HEK293 (cell line): ENCODE data around the gene NUP88.

Source experiments
- CTCF ChIA-PET: fragments of 350-600 bp; formaldehyde crosslinking; extraction: SDS; loops from one replicate; lab custom pipeline; 2021; ENCODE audit warnings: antibody characterized with exemption; lab: Yijun Ruan, JAX
- POLR2A ChIA-PET: fragments of 300-600 bp; formaldehyde crosslinking; extraction: SDS; loops from one replicate; lab custom pipeline; 2020; ENCODE audit warnings: antibody characterized with exemption, inconsistent platforms; lab: Yijun Ruan, JAX
- H3K27ac ChIP-seq: fragments of 200-500 bp; sonication (Bioruptor generic); 2 replicates; pipeline ENCODE4 v1.5.1; 2014; ENCODE audit warnings: low read depth, low read length, control low read depth, inconsistent platforms; ENCODE audit errors: extremely low read depth
- H3K36me3 ChIP-seq, 2 experiments: fragments of 200-500 bp in 1 of 2; sonication (Bioruptor generic) in 1 of 2; 1 replicate in 1 of 2; 2 replicates in 1 of 2; pipeline ENCODE4 v1.5.1; 2014 to 2017; ENCODE audit warnings: inconsistent platforms in 2 of 2, low read length in 2 of 2; ENCODE audit not compliant: control insufficient read depth in 2 of 2, insufficient read depth in 1 of 2
- H3K4me1 ChIP-seq: fragments of 200-500 bp; sonication (Bioruptor generic); 2 replicates; pipeline ENCODE4 v1.5.1; 2014; ENCODE audit warnings: mild to moderate bottlenecking, low read length, inconsistent platforms; ENCODE audit not compliant: control insufficient read depth, insufficient read depth
- H3K4me3 ChIP-seq: 2 replicates; pipeline ENCODE4 v1.5.1; 2011; ENCODE audit warnings: low read depth, mild to moderate bottlenecking, control low read depth, low read length, moderate library complexity
- H3K9me3 ChIP-seq: fragments of 200-500 bp; sonication (Bioruptor generic); 2 replicates; pipeline ENCODE4 v1.5.1; 2014; ENCODE audit warnings: low read depth, low read length, inconsistent platforms; ENCODE audit not compliant: control insufficient read depth, insufficient read depth
- GLIS1 ChIP-seq: fragments of 450-650 bp; formaldehyde crosslinking; IDR thresholded peaks from 2 replicates; pipeline ENCODE4 v1.5.1; 2016; ENCODE audit warnings: missing biosample characterization, missing genetic modification characterization
- OVOL3 ChIP-seq: fragments of 450-650 bp; formaldehyde crosslinking; IDR thresholded peaks from 2 replicates; pipeline ENCODE4 v1.5.1; 2016; ENCODE audit warnings: missing biosample characterization, missing genetic modification characterization
- SALL2 ChIP-seq: fragments of 450-650 bp; formaldehyde crosslinking; IDR thresholded peaks from 2 replicates; pipeline ENCODE4 v1.5.0; 2017; ENCODE audit warnings: missing biosample characterization, mild to moderate bottlenecking, missing genetic modification characterization, borderline replicate concordance
- ZBTB17 ChIP-seq: fragments of 450-650 bp; formaldehyde crosslinking; IDR thresholded peaks from 2 replicates; pipeline ENCODE4 v1.5.1; 2016; ENCODE audit warnings: missing biosample characterization, missing genetic modification characterization
- ZBTB49 ChIP-seq: fragments of 450-650 bp; formaldehyde crosslinking; IDR thresholded peaks from 2 replicates; pipeline ENCODE4 v1.5.1; 2016; ENCODE audit warnings: missing biosample characterization, missing genetic modification characterization, low read depth
- ZFP3 ChIP-seq: fragments of 450-650 bp; formaldehyde crosslinking; IDR thresholded peaks from 2 replicates; pipeline ENCODE4 v1.5.1; 2016; ENCODE audit warnings: low read depth, missing biosample characterization, missing genetic modification characterization
- ZNF223 ChIP-seq: fragments of 450-650 bp; formaldehyde crosslinking; IDR thresholded peaks from 2 replicates; pipeline ENCODE4 v1.5.1; 2016; ENCODE audit warnings: missing biosample characterization, missing genetic modification characterization
- ZNF341 ChIP-seq: fragments of 450-650 bp; formaldehyde crosslinking; IDR thresholded peaks from 2 replicates; pipeline ENCODE4; 2016; ENCODE audit warnings: low read depth, missing biosample characterization, missing genetic modification characterization
- ZNF394 ChIP-seq: fragments of 450-650 bp; formaldehyde crosslinking; IDR thresholded peaks from 2 replicates; pipeline ENCODE4 v1.5.1; 2016; ENCODE audit warnings: missing biosample characterization, missing genetic modification characterization, mild to moderate bottlenecking, moderate library complexity, borderline replicate concordance
- ZNF654 ChIP-seq: fragments of 450-650 bp; formaldehyde crosslinking; IDR thresholded peaks from 2 replicates; pipeline ENCODE4 v1.5.1; 2016; ENCODE audit warnings: low read depth, missing biosample characterization, missing genetic modification characterization
- ZNF76 ChIP-seq: fragments of 450-650 bp; formaldehyde crosslinking; IDR thresholded peaks from 2 replicates; pipeline ENCODE4; 2016; ENCODE audit warnings: low read depth, missing biosample characterization, missing genetic modification characterization, borderline replicate concordance
- ZNF768 ChIP-seq: fragments of 450-650 bp; formaldehyde crosslinking; IDR thresholded peaks from 2 replicates; pipeline ENCODE4 v1.5.1; 2018; ENCODE audit warnings: missing biosample characterization, mild to moderate bottlenecking, missing genetic modification characterization
- ZNF785 ChIP-seq: fragments of 450-650 bp; formaldehyde crosslinking; IDR thresholded peaks from 2 replicates; pipeline ENCODE4 v1.5.1; 2016; ENCODE audit warnings: missing biosample characterization, missing genetic modification characterization
- ZNF843 ChIP-seq: fragments of 450-650 bp; formaldehyde crosslinking; IDR thresholded peaks from 2 replicates; pipeline ENCODE4 v1.5.1; 2016; ENCODE audit warnings: missing biosample characterization, missing genetic modification characterization
- ZSCAN23 ChIP-seq: fragments of 450-650 bp; formaldehyde crosslinking; IDR thresholded peaks from 2 replicates; pipeline ENCODE4 v1.5.1; 2016; ENCODE audit warnings: missing biosample characterization, missing genetic modification characterization
- TF ChIP-seq, protein P1 (sequence below): fragments of 450-650 bp; formaldehyde crosslinking; IDR thresholded peaks from 2 replicates; pipeline ENCODE4 v1.5.1; 2016; ENCODE audit warnings: missing biosample characterization, missing genetic modification characterization
- TF ChIP-seq, protein P2 (sequence below): IDR thresholded peaks from 2 replicates; pipeline ENCODE4 v1.6.1; 2011; ENCODE audit warnings: mild to moderate bottlenecking, low read depth, low read length, borderline replicate concordance
- TF ChIP-seq, protein P3 (sequence below): fragments of 450-650 bp; formaldehyde crosslinking; IDR thresholded peaks from 2 replicates; pipeline ENCODE4 v1.5.1; 2016; ENCODE audit warnings: missing biosample characterization, missing genetic modification characterization

NUP88 gene

GRCh38 chr17:5430413-5430999 lies 11.0 kb upstream of the NUP88 start:
- Histone ChIP-seq H3K36me3 (peaks cover 85 to 99% of the 10 kb centered on the region in 2 experiments), H3K9me3 (no peaks in the 10 kb centered on the region), H3K27ac (no peak overlapping the region; the same call in 1 of the 2 replicates), H3K4me3 (no peak overlapping the region), H3K4me1 (no peaks in the 10 kb centered on the region)
- CTCF ChIA-PET: interaction anchor here (0.9 to 2.3 kb wide), 2 partner anchors 9 to 10 kb away, joined by 5 to 7 read pairs; partner anchors contain the start of gene C1QBP
- TF ChIP-seq ZNF654 (tag by site-specific recombination): no peak
- TF ChIP-seq ZNF341 (tag by site-specific recombination): no peak
- TF ChIP-seq ZNF843: no peak
- no peak for TF ChIP-seq GLIS1
- no peak for TF ChIP-seq ZSCAN23
- TF ChIP-seq, protein P1, sequence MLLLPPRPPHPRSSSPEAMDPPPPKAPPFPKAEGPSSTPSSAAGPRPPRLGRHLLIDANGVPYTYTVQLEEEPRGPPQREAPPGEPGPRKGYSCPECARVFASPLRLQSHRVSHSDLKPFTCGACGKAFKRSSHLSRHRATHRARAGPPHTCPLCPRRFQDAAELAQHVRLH (tag by site-specific recombination): no peak
- TF ChIP-seq ZNF785 (tag by site-specific recombination): no peak
- TF ChIP-seq ZFP3 (tag by site-specific recombination): no peak
- no peak for TF ChIP-seq ZNF394 (tag by site-specific recombination)
- TF ChIP-seq, protein P2, sequence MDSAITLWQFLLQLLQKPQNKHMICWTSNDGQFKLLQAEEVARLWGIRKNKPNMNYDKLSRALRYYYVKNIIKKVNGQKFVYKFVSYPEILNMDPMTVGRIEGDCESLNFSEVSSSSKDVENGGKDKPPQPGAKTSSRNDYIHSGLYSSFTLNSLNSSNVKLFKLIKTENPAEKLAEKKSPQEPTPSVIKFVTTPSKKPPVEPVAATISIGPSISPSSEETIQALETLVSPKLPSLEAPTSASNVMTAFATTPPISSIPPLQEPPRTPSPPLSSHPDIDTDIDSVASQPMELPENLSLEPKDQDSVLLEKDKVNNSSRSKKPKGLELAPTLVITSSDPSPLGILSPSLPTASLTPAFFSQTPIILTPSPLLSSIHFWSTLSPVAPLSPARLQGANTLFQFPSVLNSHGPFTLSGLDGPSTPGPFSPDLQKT: no peak
- POLR2A ChIA-PET: interaction anchor here (0.7 to 7.4 kb wide), 6 partner anchors 9 to 149 kb away, joined by 3 to 43 read pairs (median 4); partner anchors contain the start of genes C1QBP, DERL2, MIS12 and NUP88

- POLR2A ChIA-PET: interaction anchor here (0.6 to 7.4 kb wide), 2 partner anchors 11 to 57 kb away, joined by 3 to 43 read pairs; partner anchors contain the start of genes DERL2, MIS12, NUP88 and RPAIN
- no peaks in the 10 kb centered on the region for H3K9me3 ChIP-seq
- no peak overlapping the region for H3K4me3 ChIP-seq
- H3K4me1 ChIP-seq: no peaks in the 10 kb centered on the region
- H3K27ac ChIP-seq: no peak overlapping the region
- TF ChIP-seq ZBTB17 (tag by site-specific recombination) (no peak), ZNF223 (tag by site-specific recombination) (no peak), OVOL3 (tag by site-specific recombination) (no peak), ZNF768 (no peak), ZNF76 (no peak), ZBTB49 (tag by site-specific recombination) (no peak), SALL2 (tag by site-specific recombination) (no peak)
- TF ChIP-seq, protein P3, sequence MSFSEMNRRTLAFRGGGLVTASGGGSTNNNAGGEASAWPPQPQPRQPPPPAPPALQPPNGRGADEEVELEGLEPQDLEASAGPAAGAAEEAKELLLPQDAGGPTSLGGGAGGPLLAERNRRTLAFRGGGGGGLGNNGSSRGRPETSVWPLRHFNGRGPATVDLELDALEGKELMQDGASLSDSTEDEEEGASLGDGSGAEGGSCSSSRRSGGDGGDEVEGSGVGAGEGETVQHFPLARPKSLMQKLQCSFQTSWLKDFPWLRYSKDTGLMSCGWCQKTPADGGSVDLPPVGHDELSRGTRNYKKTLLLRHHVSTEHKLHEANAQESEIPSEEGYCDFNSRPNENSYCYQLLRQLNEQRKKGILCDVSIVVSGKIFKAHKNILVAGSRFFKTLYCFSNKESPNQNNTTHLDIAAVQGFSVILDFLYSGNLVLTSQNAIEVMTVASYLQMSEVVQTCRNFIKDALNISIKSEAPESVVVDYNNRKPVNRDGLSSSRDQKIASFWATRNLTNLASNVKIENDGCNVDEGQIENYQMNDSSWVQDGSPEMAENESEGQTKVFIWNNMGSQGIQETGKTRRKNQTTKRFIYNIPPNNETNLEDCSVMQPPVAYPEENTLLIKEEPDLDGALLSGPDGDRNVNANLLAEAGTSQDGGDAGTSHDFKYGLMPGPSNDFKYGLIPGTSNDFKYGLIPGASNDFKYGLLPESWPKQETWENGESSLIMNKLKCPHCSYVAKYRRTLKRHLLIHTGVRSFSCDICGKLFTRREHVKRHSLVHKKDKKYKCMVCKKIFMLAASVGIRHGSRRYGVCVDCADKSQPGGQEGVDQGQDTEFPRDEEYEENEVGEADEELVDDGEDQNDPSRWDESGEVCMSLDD (tag by site-specific recombination): no peak
- peaks cover 85 to 99% of the 10 kb centered on the region in 2 experiments for H3K36me3 ChIP-seq
- CTCF ChIA-PET: interaction anchor here (0.7 to 2.3 kb wide), 4 partner anchors 9 to 21 kb away, joined by 3 to 7 read pairs (median 4); partner anchors contain the start of gene C1QBP
Measured at GRCh38 chr17:5429191-5429887, 9.9 kb upstream of the NUP88 start.
